ENCODE results near the gene NDUFAF2. TPM values are rescaled to one million over a fixed set of nuclear protein-coding genes. Genes with fewer than 3 reads are reported as not detected.

Gene NDUFAF2
- total RNA-seq, 1 donor from 2014 or later: 33.1 TPM

- H3K4me1 ChIP-seq: peaks cover 5% of the 10 kb centered on the region
- H3K9me3 ChIP-seq: no peaks in the 10 kb centered on the region
- no peak overlapping the region for H3K4me3 ChIP-seq
- TF ChIP-seq POLR2AphosphoS5 (IDR thresholded peaks at IDR 0.05; ENCODE audit: insufficient read depth in 1 of 2, low read depth in 1 of 2) (no peak), POLR2A (IDR thresholded peaks at IDR 0.05) (no peak), CTCF (IDR thresholded peaks at IDR 0.05) (no peak)
- H3K27ac ChIP-seq: no peak overlapping the region
- intact Hi-C loops (cut with DNase I): no loop called here
- H3K36me3 ChIP-seq: no peaks in the 10 kb centered on the region
- DNase-seq (ENCODE audit: extremely low spot score in 2 of 2): no peak
- no peaks in the 10 kb centered on the region for H3K27me3 ChIP-seq
These were observed 52.7 kb downstream of the NDUFAF2 start for GRCh38 chr5:60997721-60998120.

GRCh38 chr5:61000887-61001286 lies 55.9 kb downstream of the NDUFAF2 start:
- no peak for DNase-seq (ENCODE audit: extremely low spot score in 2 of 2)
- H3K4me1 ChIP-seq: peaks cover 5% of the 10 kb centered on the region
- H3K36me3 ChIP-seq: no peaks in the 10 kb centered on the region
- TF ChIP-seq POLR2A (IDR thresholded peaks at IDR 0.05) (no peak), CTCF (IDR thresholded peaks at IDR 0.05) (no peak), POLR2AphosphoS5 (IDR thresholded peaks at IDR 0.05; ENCODE audit: insufficient read depth in 1 of 2, low read depth in 1 of 2) (no peak)
- H3K27me3 ChIP-seq: no peaks in the 10 kb centered on the region
- H3K4me3 ChIP-seq: no peak overlapping the region
- intact Hi-C loops (cut with DNase I): no loop called here
- no peaks in the 10 kb centered on the region for H3K9me3 ChIP-seq
- no peak overlapping the region for H3K27ac ChIP-seq

GRCh38 chr5:61001647-61002046 lies 56.6 kb downstream of the NDUFAF2 start:
- intact Hi-C loops (cut with DNase I): no loop called here
- TF ChIP-seq CTCF (IDR thresholded peaks at IDR 0.05) (no peak), POLR2AphosphoS5 (IDR thresholded peaks at IDR 0.05; ENCODE audit: insufficient read depth in 1 of 2, low read depth in 1 of 2) (no peak), POLR2A (IDR thresholded peaks at IDR 0.05) (no peak)
- DNase-seq (ENCODE audit: extremely low spot score in 2 of 2): no peak
- Histone ChIP-seq H3K27ac (no peak overlapping the region), H3K9me3 (no peaks in the 10 kb centered on the region), H3K27me3 (no peaks in the 10 kb centered on the region), H3K4me1 (peaks cover 5% of the 10 kb centered on the region), H3K36me3 (no peaks in the 10 kb centered on the region), H3K4me3 (no peak overlapping the region)

- intact Hi-C loops (cut with DNase I): no loop called here
- no peaks in the 10 kb centered on the region for H3K36me3 ChIP-seq
- no peak for TF ChIP-seq CTCF (IDR thresholded peaks at IDR 0.05)
- H3K4me3 ChIP-seq: no peak overlapping the region
- DNase-seq (ENCODE audit: extremely low spot score in 2 of 2): no peak
- H3K27ac ChIP-seq: no peak overlapping the region
- no peaks in the 10 kb centered on the region for H3K9me3 ChIP-seq
- H3K27me3 ChIP-seq: no peaks in the 10 kb centered on the region
- peaks cover 1% of the 10 kb centered on the region for H3K4me1 ChIP-seq
These were observed 57.8 kb downstream of the NDUFAF2 start for GRCh38 chr5:61002611-61003355.

- intact Hi-C loops (cut with DNase I): no loop called here
- TF ChIP-seq CTCF (IDR thresholded peaks at IDR 0.05) (no peak), POLR2A (IDR thresholded peaks at IDR 0.05) (no peak), POLR2AphosphoS5 (IDR thresholded peaks at IDR 0.05; ENCODE audit: insufficient read depth in 1 of 2, low read depth in 1 of 2) (no peak)
- Histone ChIP-seq H3K4me1 (no peaks in the 10 kb centered on the region), H3K4me3 (no peak overlapping the region), H3K27ac (no peak overlapping the region), H3K36me3 (no peaks in the 10 kb centered on the region), H3K27me3 (no peaks in the 10 kb centered on the region), H3K9me3 (no peaks in the 10 kb centered on the region)
- DNase-seq (ENCODE audit: extremely low spot score in 2 of 2): no peak
These were observed 59.4 kb downstream of the NDUFAF2 start for GRCh38 chr5:61004448-61004847.
